ENCODE results near the gene RUBCNL. TPM values are rescaled to one million over a fixed set of nuclear protein-coding genes. Genes with fewer than 3 reads are reported as not detected.

RUBCNL gene
- total and polyA plus RNA-seq, 2 of the 8 experiments (the other 6 are each of a cell fraction or from before 2014, with no cell fraction given), result 2.6 to 4.9 TPM

- no peak overlapping the region for H2BK20ac ChIP-seq (ENCODE audit: low read length)
- H3K23ac ChIP-seq (ENCODE audit: insufficient read length), result no peak overlapping the region
- H2BK15ac ChIP-seq (ENCODE audit: low read length), result no peak overlapping the region
- H2AFZ ChIP-seq (ENCODE audit: low read length), result no peak overlapping the region
- no peak overlapping the region for H2BK12ac ChIP-seq (ENCODE audit: low read depth, low read length)
- no peaks in the 10 kb centered on the region for H3K79me1 ChIP-seq (ENCODE audit: low read depth, low read length)
- no peak overlapping the region for H2BK5ac ChIP-seq (ENCODE audit: low read depth, low read length)
- no peak overlapping the region for H3K9ac ChIP-seq (replicated peaks in 1 of 4; ENCODE audit: extremely low read depth in 1 of 4, low read depth in 3 of 4, low read length in 3 of 4)
- H3K23me2 ChIP-seq (ENCODE audit: low read depth, low read length), result no peaks in the 10 kb centered on the region
- CTCF ChIA-PET (ENCODE audit: partially characterized antibody), result interaction anchor here (0.9 to 1.1 kb wide), 2 partner anchors 9 to 31 kb away, joined by 3 read pairs; no protein-coding TSS in a partner anchor
- no peak overlapping the region for H2BK120ac ChIP-seq (replicated peaks; ENCODE audit: low read depth, low read length)
- H3K14ac ChIP-seq (ENCODE audit: insufficient read length), result no peak overlapping the region
- no peak overlapping the region for H3K4ac ChIP-seq (replicated peaks; ENCODE audit: insufficient read length, low read depth, low read length)
- no peaks in the 10 kb centered on the region for H3K79me2 ChIP-seq (ENCODE audit: control insufficient read depth in 1 of 2, insufficient read depth in 2 of 2, low read length in 2 of 2)
- no peak for FAIRE-seq
- no peak for TF ChIP-seq RNF2 (IDR thresholded peaks at IDR 0.05; ENCODE audit: borderline replicate concordance, low read depth, low read length, missing control alignments, poor library complexity, severe bottlenecking)
- no peak for TF ChIP-seq HDAC2 (IDR thresholded peaks at IDR 0.05; ENCODE audit: borderline replicate concordance in 1 of 2, low read depth in 2 of 2, low read length in 2 of 2)
- no peak for TF ChIP-seq SAP30 (IDR thresholded peaks at IDR 0.05; ENCODE audit: insufficient read depth, insufficient replicate concordance, low read length)
- TF ChIP-seq TBP (IDR thresholded peaks at IDR 0.05; ENCODE audit: low read depth, low read length), result no peak
- TF ChIP-seq TEAD4 (IDR thresholded peaks at IDR 0.05; ENCODE audit: low read depth, low read length), result no peak
- TF ChIP-seq KDM4A (IDR thresholded peaks at IDR 0.05; ENCODE audit: low read depth, low read length, severe bottlenecking), result no peak
- no peak overlapping the region for H3K4me3 ChIP-seq (ENCODE audit: extremely low read depth in 1 of 4, insufficient read depth in 2 of 4, low read depth in 3 of 4, low read length in 4 of 4)
- H3K56ac ChIP-seq (replicated peaks; ENCODE audit: insufficient read length, low read depth, low read length), result no peak overlapping the region
- no peak overlapping the region for H4K5ac ChIP-seq (ENCODE audit: insufficient read length, low read depth, low read length)
- no peaks in the 10 kb centered on the region for H3K9me3 ChIP-seq (ENCODE audit: insufficient read depth in 2 of 2, low read depth in 1 of 2, low read length in 1 of 2)
- no peak for DNase-seq (ENCODE audit: low read depth in 1 of 2, low spot score in 2 of 2)
- H3K18ac ChIP-seq (ENCODE audit: extremely low read depth, low read length), result no peak overlapping the region
- POLR2A ChIA-PET (ENCODE audit: partially characterized antibody), result no interaction called here
- H4K20me1 ChIP-seq (replicated peaks in 1 of 2; ENCODE audit: control insufficient read depth in 1 of 2, insufficient read depth in 2 of 2, low read length in 2 of 2), result no peaks in the 10 kb centered on the region
- H3K27ac ChIP-seq (ENCODE audit: low read depth, low read length), result no peak overlapping the region
- H2AK5ac ChIP-seq (ENCODE audit: low read depth, low read length), result no peak overlapping the region
- no peak overlapping the region for H4K8ac ChIP-seq (ENCODE audit: extremely low read depth, insufficient read depth, low read length)
- WGBS, 2 experiments (ENCODE audit: extremely low coverage in 1 of 2, insufficient coverage in 1 of 2, insufficient read length in 1 of 2, insufficient replicate concordance in 2 of 2, low coverage in 1 of 2, low lambda C conversion rate in 2 of 2, missing lambda C conversion rate in 1 of 2), result 86% methylated on average over 4 of the region's 5 CpGs; no CpG with 5 or more reads in 1 of the 2 experiments
- no peaks in the 10 kb centered on the region for H3K4me1 ChIP-seq (replicated peaks in 1 of 4; ENCODE audit: control insufficient read depth in 3 of 4, insufficient read depth in 4 of 4, low read length in 3 of 4)
- no peaks in the 10 kb centered on the region for H3K27me3 ChIP-seq (replicated peaks in 1 of 4; ENCODE audit: control insufficient read depth in 3 of 4, extremely low read depth in 1 of 4, insufficient read depth in 3 of 4, low read length in 3 of 4)
- H3K36me3 ChIP-seq (ENCODE audit: control insufficient read depth in 2 of 4, insufficient read depth in 4 of 4, low read length in 3 of 4), result no peaks in the 10 kb centered on the region
- no peak overlapping the region for H3K4me2 ChIP-seq (ENCODE audit: insufficient read depth in 1 of 2, low read depth in 2 of 2, low read length in 2 of 2)
- H4K91ac ChIP-seq (replicated peaks; ENCODE audit: insufficient read length, low read length), result no peak overlapping the region
Measured at GRCh38 chr13:46355088-46355468, 32.0 kb downstream of the RUBCNL start.

All from H1 (cell line).